HUES6 (cell line): ENCODE data around the gene DAAM1.

ENCODE experiments used
- H3K27ac ChIP-seq: 2 replicates; pipeline ENCODE4 v1.7.0; 2013; ENCODE audit warnings: low read depth, mild to moderate bottlenecking, low read length, inconsistent platforms
- H3K27me3 ChIP-seq: 2 replicates; pipeline ENCODE4 v1.6.1; 2013; ENCODE audit warnings: low read length; ENCODE audit not compliant: control insufficient read depth, insufficient read depth
- H3K36me3 ChIP-seq: 2 replicates; pipeline ENCODE4 v1.6.1; 2013; ENCODE audit warnings: low read length; ENCODE audit not compliant: control insufficient read depth, insufficient read depth
- H3K4me1 ChIP-seq: 2 replicates; pipeline ENCODE4 v1.6.1; 2013; ENCODE audit warnings: low read length; ENCODE audit not compliant: control insufficient read depth, insufficient read depth
- H3K4me3 ChIP-seq: 2 replicates; pipeline ENCODE4 v1.5.1; 2013; ENCODE audit warnings: low read depth, low read length
- H3K9ac ChIP-seq: one replicate; pipeline ENCODE4 v1.6.1; 2013; ENCODE audit warnings: mild to moderate bottlenecking, low read length
- H3K9me3 ChIP-seq: 2 replicates; pipeline ENCODE4 v1.6.1; 2013; ENCODE audit warnings: low read depth, low read length; ENCODE audit not compliant: control insufficient read depth, insufficient read depth

DAAM1 gene

DNA sequence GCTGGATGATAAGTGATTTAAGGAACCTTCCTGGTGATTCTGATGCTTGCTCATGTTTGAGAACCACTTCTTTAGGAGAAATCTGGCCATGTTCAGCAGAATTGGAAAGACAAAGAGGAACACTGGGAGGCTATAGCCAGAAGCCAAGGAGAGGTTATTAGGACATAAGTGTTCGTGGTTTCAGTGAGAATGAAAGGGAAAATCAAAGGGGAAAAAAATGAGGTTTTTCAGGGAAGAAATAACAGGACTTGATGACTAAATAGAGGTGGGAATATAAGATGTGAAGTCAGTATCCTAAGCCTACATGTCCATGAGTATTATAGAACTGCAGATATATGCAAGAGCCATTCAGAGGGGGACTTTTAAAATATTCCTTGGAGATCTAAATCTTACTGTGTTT, 95.6 kb downstream of the DAAM1 start:
- no peaks in the 10 kb centered on the region for H3K27me3 ChIP-seq
- H3K36me3 ChIP-seq, result no peaks in the 10 kb centered on the region
- H3K9ac ChIP-seq, result no peak overlapping the region
- no peaks in the 10 kb centered on the region for H3K4me1 ChIP-seq
- H3K4me3 ChIP-seq, result no peak overlapping the region
- H3K9me3 ChIP-seq, result peaks cover 12% of the 10 kb centered on the region
- no peak overlapping the region for H3K27ac ChIP-seq

DNA sequence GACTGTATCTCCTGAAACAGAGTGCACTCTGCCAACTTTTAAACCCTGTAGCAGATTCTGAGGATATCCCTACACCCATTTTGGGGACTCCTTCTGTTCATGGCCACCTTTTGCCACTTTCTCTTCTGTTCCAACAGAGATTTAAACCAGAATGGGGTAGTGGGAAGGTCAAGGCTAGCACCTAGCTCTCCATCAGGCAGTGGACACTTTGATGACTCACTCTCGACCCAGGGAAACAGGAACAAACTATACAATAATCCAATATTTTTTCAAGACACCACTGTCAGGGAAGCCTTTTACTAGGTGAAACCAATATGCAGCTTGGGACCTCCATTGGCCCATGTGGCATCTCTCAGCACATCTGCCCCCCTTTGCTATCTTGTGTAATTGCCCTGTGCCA, 103.6 kb downstream of the DAAM1 start:
- Histone ChIP-seq H3K9me3 (no peaks in the 10 kb centered on the region), H3K4me1 (no peaks in the 10 kb centered on the region), H3K27me3 (no peaks in the 10 kb centered on the region), H3K27ac (no peak overlapping the region), H3K9ac (no peak overlapping the region), H3K36me3 (peaks cover 9% of the 10 kb centered on the region; the same call in 1 of the 2 replicates), H3K4me3 (no peak overlapping the region)

DNA sequence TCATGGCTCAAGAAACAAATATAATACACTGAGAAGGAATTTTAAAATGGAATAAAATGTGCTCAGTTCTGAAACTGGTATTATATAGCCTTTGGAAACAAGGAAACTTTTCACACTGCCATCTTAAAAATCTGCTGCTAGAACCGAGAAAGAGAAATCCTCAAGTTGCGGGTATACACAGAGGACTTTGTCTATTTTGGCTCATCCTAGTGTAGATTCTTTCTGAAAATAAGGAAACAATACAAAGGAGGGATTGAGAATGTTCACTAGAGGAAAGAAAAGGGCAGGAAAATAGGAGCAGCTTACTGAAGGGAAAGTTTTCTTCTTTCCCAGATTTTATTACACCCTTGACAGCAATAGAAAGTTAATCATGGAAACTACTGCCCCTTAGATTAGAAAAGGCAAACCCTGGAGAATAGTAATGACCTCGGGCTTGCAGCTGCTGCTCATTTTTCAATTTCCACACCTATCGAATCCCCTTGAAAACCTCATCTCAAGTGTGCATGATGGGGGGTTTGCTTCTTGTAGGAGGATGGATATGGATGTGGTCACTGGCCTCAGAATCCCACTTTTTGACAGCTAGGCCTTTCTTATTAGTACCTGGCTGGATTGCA, 104.6 kb downstream of the DAAM1 start:
- Histone ChIP-seq H3K36me3 (peaks cover 9% of the 10 kb centered on the region; the same call in 1 of the 2 replicates), H3K4me3 (no peak overlapping the region), H3K9ac (no peak overlapping the region), H3K27me3 (no peaks in the 10 kb centered on the region), H3K9me3 (no peaks in the 10 kb centered on the region), H3K27ac (no peak overlapping the region), H3K4me1 (no peaks in the 10 kb centered on the region)

DNA sequence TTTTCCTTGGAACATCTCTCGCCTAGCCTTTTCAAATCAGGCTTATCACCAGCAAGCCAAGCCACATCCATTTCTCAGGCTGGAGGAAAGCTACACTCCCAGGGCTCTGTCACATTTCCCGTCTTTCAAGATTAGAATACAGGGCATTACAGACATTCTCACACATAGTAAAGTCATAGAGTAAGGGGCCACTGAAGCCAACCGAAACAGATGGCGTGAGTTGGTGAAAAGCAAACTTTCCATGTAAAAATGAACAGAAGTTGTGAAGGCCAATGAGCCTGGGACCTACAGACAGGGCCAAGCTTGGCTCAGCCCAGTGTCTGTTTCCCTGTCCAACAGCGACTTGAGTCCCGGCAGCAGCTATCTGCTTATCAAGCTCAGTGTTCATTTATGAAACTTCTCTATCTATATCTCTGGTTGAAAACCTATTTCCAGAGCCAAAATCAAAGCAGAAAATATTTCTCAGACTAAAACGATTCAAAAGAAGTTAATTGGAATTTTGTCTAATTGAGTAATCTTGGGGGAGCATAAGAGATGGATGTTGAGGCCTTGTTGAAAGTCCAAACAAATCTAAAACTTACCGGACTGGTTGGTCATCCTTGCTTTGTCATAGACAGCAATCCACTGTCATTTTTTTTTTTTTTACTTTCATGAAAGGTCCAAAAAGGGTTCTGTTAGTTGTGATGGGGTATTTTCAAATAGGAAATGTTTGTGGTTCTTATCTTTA, 105.6 kb downstream of the DAAM1 start:
- peaks cover 9% of the 10 kb centered on the region; the same call in 1 of the 2 replicates for H3K36me3 ChIP-seq
- no peak overlapping the region; the same call in 1 of the 2 replicates for H3K27ac ChIP-seq
- H3K27me3 ChIP-seq, result no peaks in the 10 kb centered on the region
- no peaks in the 10 kb centered on the region for H3K4me1 ChIP-seq
- no peaks in the 10 kb centered on the region for H3K9me3 ChIP-seq
- H3K9ac ChIP-seq, result no peak overlapping the region
- no peak overlapping the region for H3K4me3 ChIP-seq

DNA sequence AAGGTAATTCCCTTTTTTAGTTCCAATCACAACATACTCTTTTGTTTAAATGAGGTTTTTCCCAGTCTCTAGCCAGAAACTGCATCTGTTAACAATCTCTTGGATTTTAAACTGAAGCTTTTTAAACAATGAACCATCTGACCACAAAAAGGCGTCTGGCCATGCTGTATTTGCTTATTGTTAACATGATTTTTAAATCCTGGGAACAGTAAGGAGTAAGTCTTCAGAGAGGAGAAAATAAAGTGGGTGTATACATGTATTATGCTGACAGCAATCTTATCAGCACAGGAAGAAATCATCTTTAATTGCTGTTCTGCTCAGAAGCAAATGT, 106.2 kb downstream of the DAAM1 start:
- Histone ChIP-seq H3K27me3 (no peaks in the 10 kb centered on the region), H3K27ac (no peak overlapping the region; the same call in 1 of the 2 replicates), H3K36me3 (peaks cover 9% of the 10 kb centered on the region; the same call in 1 of the 2 replicates), H3K4me3 (no peak overlapping the region), H3K4me1 (no peaks in the 10 kb centered on the region), H3K9me3 (no peaks in the 10 kb centered on the region), H3K9ac (no peak overlapping the region)

DNA sequence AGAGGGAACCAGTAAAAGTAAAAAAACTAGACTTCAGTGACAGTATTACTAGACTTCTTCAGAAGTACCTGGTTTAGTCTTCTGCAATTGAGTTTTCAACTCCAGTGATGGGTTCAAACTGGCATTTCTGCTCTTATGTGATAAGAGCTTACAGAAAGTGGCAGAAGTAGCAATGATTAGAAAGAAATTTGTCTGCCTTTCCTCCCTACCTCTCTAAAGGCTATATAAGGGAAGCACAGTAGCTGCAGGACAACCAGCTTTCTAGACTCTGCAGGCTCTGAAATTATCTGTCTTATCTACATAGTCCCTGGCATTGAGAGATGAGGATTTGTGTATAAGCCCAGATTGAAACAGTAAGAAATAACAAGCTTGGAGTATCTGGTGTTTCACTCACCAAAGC, 107.5 kb downstream of the DAAM1 start:
- Histone ChIP-seq H3K9me3 (no peaks in the 10 kb centered on the region), H3K27ac (no peak overlapping the region), H3K27me3 (no peaks in the 10 kb centered on the region), H3K36me3 (peaks cover 9% of the 10 kb centered on the region; the same call in 1 of the 2 replicates), H3K4me1 (no peaks in the 10 kb centered on the region), H3K4me3 (no peak overlapping the region), H3K9ac (no peak overlapping the region)

DNA sequence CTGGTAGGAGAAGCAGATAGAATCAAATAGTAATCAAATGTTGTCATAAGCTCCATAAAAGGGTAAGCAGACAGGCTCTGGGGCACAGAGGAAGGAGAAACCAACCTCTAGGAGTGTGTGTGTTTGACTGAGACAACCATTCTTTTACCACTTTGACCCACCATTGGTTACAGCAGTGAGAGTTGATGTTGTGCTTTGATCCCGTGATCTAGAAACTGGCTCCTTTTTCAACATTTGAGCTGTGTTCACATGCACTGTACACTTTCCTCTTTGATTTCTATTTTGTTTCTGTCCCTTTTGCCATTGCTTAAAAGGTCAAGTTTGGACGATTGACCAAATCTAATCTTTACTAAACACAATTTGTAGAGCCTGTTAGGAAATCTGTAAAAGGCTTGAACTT, 108.0 kb downstream of the DAAM1 start:
- Histone ChIP-seq H3K36me3 (peaks cover 9% of the 10 kb centered on the region; the same call in 1 of the 2 replicates), H3K4me1 (no peaks in the 10 kb centered on the region), H3K27ac (no peak overlapping the region)

DNA sequence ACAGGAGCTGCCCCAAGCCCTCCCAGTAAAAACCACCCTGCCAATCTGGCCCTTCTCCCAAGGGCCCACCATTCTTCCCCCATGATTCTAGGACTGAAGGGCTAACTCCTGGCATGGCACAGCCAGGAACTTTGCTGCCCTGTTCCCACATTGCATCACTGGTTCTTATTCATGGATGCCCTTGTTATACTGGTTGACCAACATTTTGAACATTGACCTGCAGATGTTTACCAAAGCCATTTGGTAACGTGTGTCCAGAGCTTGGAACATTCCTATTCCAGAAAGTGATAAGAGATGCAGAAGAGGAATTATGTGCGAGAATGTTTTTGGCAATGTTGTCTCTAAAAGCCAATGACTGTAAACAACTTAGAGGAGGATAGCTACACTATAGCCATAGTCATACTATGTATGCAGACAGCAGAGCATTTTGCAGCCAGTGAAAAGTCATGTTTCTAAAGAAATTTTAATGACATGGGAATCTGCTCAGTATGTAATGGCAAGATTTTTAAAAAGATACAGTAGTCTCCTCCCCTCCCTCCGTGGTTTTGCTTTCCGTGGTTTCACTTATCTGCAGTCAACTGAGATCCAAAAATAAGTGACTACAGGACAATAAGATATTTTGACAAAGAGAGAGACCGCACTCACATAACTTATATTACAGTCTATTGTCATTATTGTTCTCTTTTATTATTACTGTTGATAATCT, 108.8 kb downstream of the DAAM1 start:
- Histone ChIP-seq H3K9ac (no peak overlapping the region), H3K36me3 (peaks cover 2% of the 10 kb centered on the region; the same call in 1 of the 2 replicates), H3K27me3 (no peaks in the 10 kb centered on the region), H3K4me3 (no peak overlapping the region), H3K9me3 (no peaks in the 10 kb centered on the region), H3K4me1 (no peaks in the 10 kb centered on the region), H3K27ac (no peak overlapping the region)

More for the DNA sequence above, 108.0 kb downstream of the DAAM1 start:
- Histone ChIP-seq H3K4me3 (no peak overlapping the region), H3K27me3 (no peaks in the 10 kb centered on the region), H3K9ac (no peak overlapping the region), H3K9me3 (no peaks in the 10 kb centered on the region)

DNA sequence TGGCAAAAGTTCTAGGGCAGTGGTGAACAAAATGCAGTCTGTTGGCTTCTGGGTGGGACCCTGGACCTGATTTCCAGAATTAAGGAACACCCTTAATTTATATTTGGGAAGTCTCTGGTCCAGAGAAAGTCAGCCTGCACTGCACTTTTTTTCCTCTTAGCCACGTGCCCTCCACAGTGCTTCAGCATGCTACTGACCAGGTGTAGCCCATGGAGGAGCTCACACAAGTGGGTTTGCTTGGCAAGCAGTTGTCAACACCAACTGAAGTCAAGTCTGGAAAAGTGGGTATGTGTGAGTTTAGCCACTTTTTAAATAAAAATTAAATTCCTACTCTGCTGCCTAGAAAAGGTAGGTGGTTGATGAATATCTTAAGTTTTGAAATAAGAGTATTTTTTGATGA, 111.3 kb downstream of the DAAM1 start:
- Histone ChIP-seq H3K4me3 (no peak overlapping the region), H3K9me3 (no peaks in the 10 kb centered on the region), H3K27ac (no peak overlapping the region), H3K9ac (no peak overlapping the region), H3K36me3 (no peaks in the 10 kb centered on the region), H3K27me3 (no peaks in the 10 kb centered on the region), H3K4me1 (no peaks in the 10 kb centered on the region)

DNA sequence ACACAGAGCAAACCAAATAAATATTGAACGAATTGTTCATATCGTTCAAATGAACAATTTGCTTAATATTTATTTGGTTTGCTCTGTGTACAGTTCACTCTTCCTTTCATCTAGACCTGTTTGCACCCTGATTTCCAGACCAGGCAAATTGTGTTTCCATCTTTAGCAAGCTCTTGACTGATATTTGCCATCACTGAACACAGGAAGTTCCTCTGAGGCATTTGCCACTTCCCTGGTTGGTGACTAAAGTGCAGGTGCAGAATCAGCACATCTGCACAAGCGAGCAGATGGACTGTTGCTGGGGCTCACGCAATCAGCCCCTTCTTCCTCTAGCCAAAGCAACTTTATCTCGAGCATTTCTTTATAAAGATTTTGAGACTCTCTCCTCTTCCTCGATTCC, 112.9 kb downstream of the DAAM1 start:
- H3K4me1 ChIP-seq, result peaks cover 9% of the 10 kb centered on the region
- no peak overlapping the region for H3K4me3 ChIP-seq
- H3K9ac ChIP-seq, result no peak overlapping the region
- H3K27ac ChIP-seq, result no peak overlapping the region
- H3K9me3 ChIP-seq, result no peaks in the 10 kb centered on the region
- H3K27me3 ChIP-seq, result no peaks in the 10 kb centered on the region
- no peaks in the 10 kb centered on the region for H3K36me3 ChIP-seq

DNA sequence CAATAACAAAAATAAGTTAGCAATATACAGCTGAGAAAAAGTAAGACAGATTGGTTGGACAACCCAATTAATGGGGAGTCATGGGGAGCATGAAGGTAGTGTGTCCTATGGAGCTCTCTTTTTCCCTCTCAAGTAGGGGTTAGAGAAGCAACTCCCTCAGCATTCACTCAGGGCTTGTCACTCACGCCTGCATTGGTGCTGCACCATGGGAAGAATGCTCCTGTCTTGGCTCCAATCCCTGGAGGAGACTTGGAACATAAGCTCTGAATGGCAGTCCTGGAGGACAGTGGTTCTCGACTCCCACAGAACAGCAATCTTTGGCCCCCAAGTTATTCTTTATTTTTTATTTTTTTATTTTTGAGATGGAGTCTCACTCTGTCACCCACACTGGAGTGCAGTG, 113.8 kb downstream of the DAAM1 start:
- H3K27ac ChIP-seq, result no peak overlapping the region
- H3K36me3 ChIP-seq, result no peaks in the 10 kb centered on the region
- no peak overlapping the region for H3K9ac ChIP-seq
- H3K9me3 ChIP-seq, result no peaks in the 10 kb centered on the region
- H3K27me3 ChIP-seq, result no peaks in the 10 kb centered on the region
- no peak overlapping the region for H3K4me3 ChIP-seq
- H3K4me1 ChIP-seq, result peaks cover 19% of the 10 kb centered on the region
